Suprapubic skin (tissue), 4 donors: ENCODE data around the gene TFF1. TPM values are rescaled to one million over a fixed set of nuclear protein-coding genes. Genes with fewer than 3 reads are reported as not detected.

Source experiments
- DNase-seq, 2 donors: peaks; one replicate each; pipeline ENCODE4 v3.0.0-alpha.2; 2019; ENCODE audit warnings: low spot score in 2 of 2
- H3K27ac ChIP-seq: fragments of 200-600 bp; sonication (generic); one replicate; pipeline ENCODE4 v1.5.1; 2019
- H3K27me3 ChIP-seq: fragments of 200-600 bp; sonication (generic); one replicate; pipeline ENCODE4 v1.5.1; 2019
- H3K36me3 ChIP-seq: fragments of 200-600 bp; sonication (generic); one replicate; pipeline ENCODE4 v1.5.1; 2019
- H3K4me1 ChIP-seq: fragments of 200-600 bp; sonication (generic); one replicate; pipeline ENCODE4 v1.5.1; 2019
- H3K4me3 ChIP-seq: fragments of 200-600 bp; sonication (generic); one replicate; pipeline ENCODE4 v1.5.1; 2019; ENCODE audit warnings: mild to moderate bottlenecking
- H3K9me3 ChIP-seq: fragments of 200-600 bp; sonication (generic); one replicate; pipeline ENCODE4 v1.5.1; 2019
- CTCF ChIP-seq, 2 donors: fragments of 200-600 bp in 1 of 2; fragments of 450-650 bp in 1 of 2; sonication (generic) in 1 of 2; IDR thresholded peaks; one replicate each; pipeline ENCODE4 v1.5.1; 2016 to 2019; ENCODE audit warnings: antibody characterized with exemption in 2 of 2, mild to moderate bottlenecking in 1 of 2, moderate library complexity in 1 of 2
- EP300 ChIP-seq: sonication (generic); formaldehyde crosslinking; IDR thresholded peaks from one replicate; pipeline ENCODE4 v1.6.1; 2017; ENCODE audit warnings: antibody characterized with exemption
- POLR2A ChIP-seq, 2 donors: fragments of 450-650 bp; IDR thresholded peaks; one replicate each; pipeline ENCODE4 v1.6.1; 2017; ENCODE audit warnings: antibody characterized with exemption in 2 of 2, mild to moderate bottlenecking in 2 of 2, moderate library complexity in 2 of 2
- POLR2AphosphoS5 ChIP-seq, 3 donors: sonication (generic); formaldehyde crosslinking; IDR thresholded peaks; one replicate each; pipeline ENCODE4 v1.6.1; 2017; ENCODE audit warnings: antibody characterized with exemption in 3 of 3
- WGBS: methylation state at CpG from one replicate; pipeline ENCODE4 v1.1.5; 2018; 5-methylcytosine and 5-hydroxymethylcytosine counted together
- total RNA-seq, 4 donors: library from RNA; depleted of rRNA; stranded (reverse); fragments of >200 nt; gene quantifications; one replicate each; pipeline ENCODE4 v1.1.0, GENCODE V29; 2016

Gene TFF1
- total RNA-seq, 4 donors from 2014 or later: not detected

GRCh38 chr21:42392731-42393442 lies 26.6 kb upstream of the TFF1 start:
- no peaks in the 10 kb centered on the region for H3K27me3 ChIP-seq
- no peak for TF ChIP-seq EP300
- TF ChIP-seq POLR2AphosphoS5 (IDR thresholded peaks at IDR 0.05): no peak
- TF ChIP-seq CTCF (IDR thresholded peaks at IDR 0.05): no peak
- TF ChIP-seq POLR2A (IDR thresholded peaks at IDR 0.05): no peak
- H3K36me3 ChIP-seq: no peaks in the 10 kb centered on the region
- H3K4me3 ChIP-seq: no peak overlapping the region
- WGBS: 82% methylated on average over 17 of the region's 17 CpGs
- no peak for DNase-seq
- no peaks in the 10 kb centered on the region for H3K4me1 ChIP-seq
- no peak overlapping the region for H3K27ac ChIP-seq
- no peaks in the 10 kb centered on the region for H3K9me3 ChIP-seq

- no peaks in the 10 kb centered on the region for H3K9me3 ChIP-seq
- DNase-seq: no peak
- H3K4me3 ChIP-seq: no peak overlapping the region
- H3K27me3 ChIP-seq: no peaks in the 10 kb centered on the region
- H3K36me3 ChIP-seq: no peaks in the 10 kb centered on the region
- TF ChIP-seq POLR2AphosphoS5 (IDR thresholded peaks at IDR 0.05) (no peak), CTCF (IDR thresholded peaks at IDR 0.05) (no peak), EP300 (no peak), POLR2A (IDR thresholded peaks at IDR 0.05) (no peak)
- no peak overlapping the region for H3K27ac ChIP-seq
- 88% methylated on average over 3 of the region's 5 CpGs for WGBS
- no peaks in the 10 kb centered on the region for H3K4me1 ChIP-seq
These were observed 25.0 kb upstream of the TFF1 start for GRCh38 chr21:42391297-42391696.

- 57% methylated on average over 2 of the region's 2 CpGs for WGBS
- Histone ChIP-seq H3K36me3 (no peaks in the 10 kb centered on the region), H3K4me3 (no peak overlapping the region), H3K4me1 (no peaks in the 10 kb centered on the region), H3K27me3 (no peaks in the 10 kb centered on the region), H3K9me3 (no peaks in the 10 kb centered on the region), H3K27ac (no peak overlapping the region)
- TF ChIP-seq CTCF (IDR thresholded peaks at IDR 0.05) (no peak), POLR2A (IDR thresholded peaks at IDR 0.05) (no peak), EP300 (no peak), POLR2AphosphoS5 (IDR thresholded peaks at IDR 0.05) (no peak)
- no peak for DNase-seq
These were observed 24.4 kb upstream of the TFF1 start for GRCh38 chr21:42390696-42391095.

GRCh38 chr21:42390193-42390592 lies 23.9 kb upstream of the TFF1 start:
- Histone ChIP-seq H3K9me3 (no peaks in the 10 kb centered on the region), H3K27me3 (no peaks in the 10 kb centered on the region), H3K4me3 (no peak overlapping the region), H3K4me1 (no peaks in the 10 kb centered on the region), H3K36me3 (no peaks in the 10 kb centered on the region), H3K27ac (no peak overlapping the region)
- no peak for DNase-seq
- no peak for TF ChIP-seq CTCF (IDR thresholded peaks at IDR 0.05)
- TF ChIP-seq EP300: no peak
- no peak for TF ChIP-seq POLR2A (IDR thresholded peaks at IDR 0.05)
- TF ChIP-seq POLR2AphosphoS5 (IDR thresholded peaks at IDR 0.05): no peak
- WGBS: 75% methylated on average over 5 of the region's 5 CpGs

- no peaks in the 10 kb centered on the region for H3K36me3 ChIP-seq
- no peaks in the 10 kb centered on the region for H3K9me3 ChIP-seq
- H3K27me3 ChIP-seq: no peaks in the 10 kb centered on the region
- WGBS: 69% methylated on average over 6 of the region's 6 CpGs
- no peaks in the 10 kb centered on the region for H3K4me1 ChIP-seq
- DNase-seq: no peak
- no peak overlapping the region for H3K27ac ChIP-seq
- no peak overlapping the region for H3K4me3 ChIP-seq
- TF ChIP-seq EP300 (no peak), POLR2A (IDR thresholded peaks at IDR 0.05) (no peak), CTCF (IDR thresholded peaks at IDR 0.05) (no peak), POLR2AphosphoS5 (IDR thresholded peaks at IDR 0.05) (no peak)
These were observed 23.1 kb upstream of the TFF1 start for GRCh38 chr21:42389449-42389835.
